HEK293 (cell line): ENCODE results near the gene OBSCN.

Experiments
- GLIS1 ChIP-seq: fragments of 450-650 bp; formaldehyde crosslinking; IDR thresholded peaks from 2 replicates; pipeline ENCODE4 v1.5.1; 2016; ENCODE audit warnings: missing biosample characterization, missing genetic modification characterization
- HIC1 ChIP-seq: fragments of 450-650 bp; formaldehyde crosslinking; IDR thresholded peaks from 2 replicates; pipeline ENCODE4 v1.5.1; 2016; ENCODE audit warnings: missing biosample characterization, missing genetic modification characterization
- HOXC10 ChIP-seq: sonication (generic); formaldehyde crosslinking; IDR thresholded peaks from 2 replicates; pipeline ENCODE4 v1.8.1; 2023; ENCODE audit warnings: mild to moderate bottlenecking, missing genetic modification reagents
- PRDM1 ChIP-seq: fragments of 450-650 bp; formaldehyde crosslinking; IDR thresholded peaks from 2 replicates; pipeline ENCODE4; 2016; ENCODE audit warnings: missing biosample characterization, missing genetic modification characterization
- REPIN1 ChIP-seq: fragments of 450-650 bp; formaldehyde crosslinking; IDR thresholded peaks from 2 replicates; pipeline ENCODE4 v1.5.1; 2017; ENCODE audit warnings: missing biosample characterization, missing genetic modification characterization, low read depth
- SP3 ChIP-seq: fragments of 450-650 bp; formaldehyde crosslinking; IDR thresholded peaks from 2 replicates; pipeline ENCODE4 v1.5.1; 2016; ENCODE audit warnings: missing biosample characterization, missing genetic modification characterization
- SP7 ChIP-seq: fragments of 450-650 bp; formaldehyde crosslinking; IDR thresholded peaks from 2 replicates; pipeline ENCODE4 v1.5.1; 2016; ENCODE audit warnings: missing biosample characterization, missing genetic modification characterization
- TRIM28 ChIP-seq: IDR thresholded peaks from 2 replicates; pipeline ENCODE4 v1.6.1; 2011; ENCODE audit warnings: low read length, control low read depth, borderline replicate concordance
- YY2 ChIP-seq: fragments of 450-650 bp; formaldehyde crosslinking; IDR thresholded peaks from 2 replicates; pipeline ENCODE4 v1.5.1; 2016; ENCODE audit warnings: missing biosample characterization, missing genetic modification characterization
- ZBTB1 ChIP-seq: fragments of 450-650 bp; formaldehyde crosslinking; IDR thresholded peaks from 2 replicates; pipeline ENCODE4 v1.5.1; 2016; ENCODE audit warnings: missing biosample characterization, missing genetic modification characterization
- ZFHX2 ChIP-seq: fragments of 450-650 bp; formaldehyde crosslinking; conservative IDR thresholded peaks from 2 replicates; pipeline ENCODE4 v1.5.1; 2016; ENCODE audit warnings: missing biosample characterization, missing genetic modification characterization
- ZNF112 ChIP-seq: fragments of 450-650 bp; formaldehyde crosslinking; IDR thresholded peaks from 2 replicates; pipeline ENCODE4 v1.5.0; 2017; ENCODE audit warnings: missing biosample characterization, missing genetic modification characterization
- ZNF214 ChIP-seq: fragments of 450-650 bp; formaldehyde crosslinking; IDR thresholded peaks from 2 replicates; pipeline ENCODE4 v1.5.1; 2017; ENCODE audit warnings: missing biosample characterization, mild to moderate bottlenecking, missing genetic modification characterization, borderline replicate concordance
- ZNF223 ChIP-seq: fragments of 450-650 bp; formaldehyde crosslinking; IDR thresholded peaks from 2 replicates; pipeline ENCODE4 v1.5.1; 2016; ENCODE audit warnings: missing biosample characterization, missing genetic modification characterization
- ZNF292 ChIP-seq: fragments of 450-650 bp; formaldehyde crosslinking; IDR thresholded peaks from 2 replicates; pipeline ENCODE4 v1.5.1; 2016; ENCODE audit warnings: low read depth, missing biosample characterization, missing genetic modification characterization, borderline replicate concordance
- ZNF324 ChIP-seq: fragments of 450-650 bp; formaldehyde crosslinking; IDR thresholded peaks from 2 replicates; pipeline ENCODE4 v1.5.1; 2016; ENCODE audit warnings: missing biosample characterization, missing genetic modification characterization
- ZNF335 ChIP-seq: fragments of 450-650 bp; formaldehyde crosslinking; conservative IDR thresholded peaks from 2 replicates; pipeline ENCODE4 v1.5.1; 2016; ENCODE audit warnings: missing biosample characterization, missing genetic modification characterization
- ZNF391 ChIP-seq: fragments of 450-650 bp; formaldehyde crosslinking; IDR thresholded peaks from 2 replicates; pipeline ENCODE4 v1.5.1; 2016; ENCODE audit warnings: low read depth, missing biosample characterization, missing genetic modification characterization, borderline replicate concordance
- ZNF394 ChIP-seq: fragments of 450-650 bp; formaldehyde crosslinking; IDR thresholded peaks from 2 replicates; pipeline ENCODE4 v1.5.1; 2016; ENCODE audit warnings: missing biosample characterization, missing genetic modification characterization, mild to moderate bottlenecking, moderate library complexity, borderline replicate concordance
- ZNF426 ChIP-seq: fragments of 450-650 bp; formaldehyde crosslinking; IDR thresholded peaks from 2 replicates; pipeline ENCODE4 v1.5.1; 2017; ENCODE audit warnings: missing biosample characterization, missing genetic modification characterization, mild to moderate bottlenecking, inconsistent platforms, moderate library complexity
- ZNF433 ChIP-seq: fragments of 450-650 bp; formaldehyde crosslinking; IDR thresholded peaks from 2 replicates; pipeline ENCODE4 v1.5.1; 2016; ENCODE audit warnings: missing biosample characterization, missing genetic modification characterization, low read depth
- ZNF48 ChIP-seq: fragments of 450-650 bp; formaldehyde crosslinking; IDR thresholded peaks from 2 replicates; pipeline ENCODE4 v1.5.1; 2016; ENCODE audit warnings: missing biosample characterization, missing genetic modification characterization
- ZNF521 ChIP-seq: fragments of 450-650 bp; formaldehyde crosslinking; IDR thresholded peaks from 2 replicates; pipeline ENCODE4 v1.5.1; 2017; ENCODE audit warnings: missing biosample characterization, mild to moderate bottlenecking, missing genetic modification characterization
- ZNF555 ChIP-seq: fragments of 450-650 bp; formaldehyde crosslinking; conservative IDR thresholded peaks from 2 replicates; pipeline ENCODE4 v1.5.1; 2017; ENCODE audit warnings: missing biosample characterization, mild to moderate bottlenecking, missing genetic modification characterization, inconsistent platforms
- ZNF561 ChIP-seq: fragments of 450-650 bp; IDR thresholded peaks from 2 replicates; pipeline ENCODE4 v1.5.1; 2018; ENCODE audit warnings: missing biosample characterization, missing genetic modification characterization, borderline replicate concordance
- ZNF571 ChIP-seq: fragments of 450-650 bp; formaldehyde crosslinking; IDR thresholded peaks from 2 replicates; pipeline ENCODE4 v1.5.0; 2017; ENCODE audit warnings: missing biosample characterization, missing genetic modification characterization
- ZNF677 ChIP-seq: fragments of 450-650 bp; IDR thresholded peaks from 2 replicates; pipeline ENCODE4 v1.5.0; 2018; ENCODE audit warnings: missing biosample characterization, mild to moderate bottlenecking, missing genetic modification characterization, moderate library complexity
- ZNF76 ChIP-seq: fragments of 450-650 bp; formaldehyde crosslinking; IDR thresholded peaks from 2 replicates; pipeline ENCODE4; 2016; ENCODE audit warnings: low read depth, missing biosample characterization, missing genetic modification characterization, borderline replicate concordance
- ZSCAN30 ChIP-seq: fragments of 450-650 bp; IDR thresholded peaks from 2 replicates; pipeline ENCODE4 v1.5.1; 2018; ENCODE audit warnings: missing biosample characterization, mild to moderate bottlenecking, missing genetic modification characterization, moderate library complexity
- TF ChIP-seq, protein P1 (sequence below): fragments of 450-650 bp; IDR thresholded peaks from 2 replicates; pipeline ENCODE4 v1.5.1; 2018; ENCODE audit warnings: missing biosample characterization, missing genetic modification characterization
- TF ChIP-seq, protein P2 (sequence below): fragments of 450-650 bp; formaldehyde crosslinking; IDR thresholded peaks from 2 replicates; pipeline ENCODE4 v1.5.1; 2016; ENCODE audit warnings: missing biosample characterization, missing genetic modification characterization
- TF ChIP-seq, protein P3 (sequence below): fragments of 450-650 bp; formaldehyde crosslinking; IDR thresholded peaks from 2 replicates; pipeline ENCODE4 v1.5.1; 2016; ENCODE audit warnings: missing biosample characterization, missing genetic modification characterization
- TF ChIP-seq, protein P4 (sequence below): fragments of 450-650 bp; formaldehyde crosslinking; IDR thresholded peaks from 2 replicates; pipeline ENCODE4 v1.5.1; 2017; ENCODE audit warnings: missing biosample characterization, missing genetic modification characterization

OBSCN gene

GRCh38 chr1:228212966-228213844 lies 5.4 kb downstream of the OBSCN start (continued):
- TF ChIP-seq HIC1 (peak; percentile 93), GLIS1 (tag by site-specific recombination) (peak; percentile 76), ZNF324 (tag by site-specific recombination) (peak; percentile 45; the same call in 1 of the 2 replicates), ZBTB1 (no peak; the same call in 1 of the 2 replicates), PRDM1 (tag by site-specific recombination) (no peak), YY2 (no peak), SP7 (0 out of 2 replicates have a peak, but pooled peaks have one; percentile 70), ZNF223 (tag by site-specific recombination) (no peak), ZFHX2 (peak; percentile 95), ZNF335 (tag by site-specific recombination) (peak; percentile 83), ZNF214 (tag by site-specific recombination) (no peak), SP3 (tag by site-specific recombination) (peak; percentile 93), HOXC10 (no peak), ZNF112 (tag by site-specific recombination) (no peak), ZNF571 (no peak), ZNF394 (tag by site-specific recombination) (no peak), REPIN1 (tag by site-specific recombination) (no peak), ZNF292 (tag by site-specific recombination) (no peak), ZNF76 (tag by site-specific recombination) (peak; percentile 87), ZNF555 (no peak), TRIM28 (no peak), ZNF426 (tag by site-specific recombination) (no peak), ZSCAN30 (tag by site-specific recombination) (0 out of 2 replicates have a peak, but pooled peaks have one; percentile 60), ZNF48 (tag by site-specific recombination) (no peak), ZNF521 (tag by site-specific recombination) (no peak), ZNF391 (tag by site-specific recombination) (no peak; the same call in 1 of the 2 replicates), ZNF677 (tag by site-specific recombination) (no peak), ZNF561 (tag by site-specific recombination) (no peak; the same call in 1 of the 2 replicates), ZNF433 (no peak)
- TF ChIP-seq, protein P1, sequence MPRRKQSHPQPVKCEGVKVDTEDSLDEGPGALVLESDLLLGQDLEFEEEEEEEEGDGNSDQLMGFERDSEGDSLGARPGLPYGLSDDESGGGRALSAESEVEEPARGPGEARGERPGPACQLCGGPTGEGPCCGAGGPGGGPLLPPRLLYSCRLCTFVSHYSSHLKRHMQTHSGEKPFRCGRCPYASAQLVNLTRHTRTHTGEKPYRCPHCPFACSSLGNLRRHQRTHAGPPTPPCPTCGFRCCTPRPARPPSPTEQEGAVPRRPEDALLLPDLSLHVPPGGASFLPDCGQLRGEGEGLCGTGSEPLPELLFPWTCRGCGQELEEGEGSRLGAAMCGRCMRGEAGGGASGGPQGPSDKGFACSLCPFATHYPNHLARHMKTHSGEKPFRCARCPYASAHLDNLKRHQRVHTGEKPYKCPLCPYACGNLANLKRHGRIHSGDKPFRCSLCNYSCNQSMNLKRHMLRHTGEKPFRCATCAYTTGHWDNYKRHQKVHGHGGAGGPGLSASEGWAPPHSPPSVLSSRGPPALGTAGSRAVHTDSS (tag by site-specific recombination), result no peak
- TF ChIP-seq, protein P2, sequence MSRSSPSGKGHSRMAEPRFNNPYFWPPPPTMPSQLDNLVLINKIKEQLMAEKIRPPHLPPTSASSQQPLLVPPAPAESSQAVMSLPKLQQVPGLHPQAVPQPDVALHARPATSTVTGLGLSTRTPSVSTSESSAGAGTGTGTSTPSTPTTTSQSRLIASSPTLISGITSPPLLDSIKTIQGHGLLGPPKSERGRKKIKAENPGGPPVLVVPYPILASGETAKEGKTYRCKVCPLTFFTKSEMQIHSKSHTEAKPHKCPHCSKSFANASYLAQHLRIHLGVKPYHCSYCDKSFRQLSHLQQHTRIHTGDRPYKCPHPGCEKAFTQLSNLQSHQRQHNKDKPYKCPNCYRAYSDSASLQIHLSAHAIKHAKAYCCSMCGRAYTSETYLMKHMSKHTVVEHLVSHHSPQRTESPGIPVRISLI (tag by site-specific recombination), result no peak
- TF ChIP-seq, protein P3, sequence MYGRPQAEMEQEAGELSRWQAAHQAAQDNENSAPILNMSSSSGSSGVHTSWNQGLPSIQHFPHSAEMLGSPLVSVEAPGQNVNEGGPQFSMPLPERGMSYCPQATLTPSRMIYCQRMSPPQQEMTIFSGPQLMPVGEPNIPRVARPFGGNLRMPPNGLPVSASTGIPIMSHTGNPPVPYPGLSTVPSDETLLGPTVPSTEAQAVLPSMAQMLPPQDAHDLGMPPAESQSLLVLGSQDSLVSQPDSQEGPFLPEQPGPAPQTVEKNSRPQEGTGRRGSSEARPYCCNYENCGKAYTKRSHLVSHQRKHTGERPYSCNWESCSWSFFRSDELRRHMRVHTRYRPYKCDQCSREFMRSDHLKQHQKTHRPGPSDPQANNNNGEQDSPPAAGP (tag by site-specific recombination), result peak; percentile 14; the same call in 1 of the 2 replicates
- TF ChIP-seq, protein P4, sequence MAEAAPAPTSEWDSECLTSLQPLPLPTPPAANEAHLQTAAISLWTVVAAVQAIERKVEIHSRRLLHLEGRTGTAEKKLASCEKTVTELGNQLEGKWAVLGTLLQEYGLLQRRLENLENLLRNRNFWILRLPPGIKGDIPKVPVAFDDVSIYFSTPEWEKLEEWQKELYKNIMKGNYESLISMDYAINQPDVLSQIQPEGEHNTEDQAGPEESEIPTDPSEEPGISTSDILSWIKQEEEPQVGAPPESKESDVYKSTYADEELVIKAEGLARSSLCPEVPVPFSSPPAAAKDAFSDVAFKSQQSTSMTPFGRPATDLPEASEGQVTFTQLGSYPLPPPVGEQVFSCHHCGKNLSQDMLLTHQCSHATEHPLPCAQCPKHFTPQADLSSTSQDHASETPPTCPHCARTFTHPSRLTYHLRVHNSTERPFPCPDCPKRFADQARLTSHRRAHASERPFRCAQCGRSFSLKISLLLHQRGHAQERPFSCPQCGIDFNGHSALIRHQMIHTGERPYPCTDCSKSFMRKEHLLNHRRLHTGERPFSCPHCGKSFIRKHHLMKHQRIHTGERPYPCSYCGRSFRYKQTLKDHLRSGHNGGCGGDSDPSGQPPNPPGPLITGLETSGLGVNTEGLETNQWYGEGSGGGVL (tag by site-specific recombination), result peak; percentile 92
